Neural progenitor cell (in vitro differentiated cells): Measurements from ENCODE around the gene HHAT. TPM values are rescaled to one million over a fixed set of nuclear protein-coding genes. Genes with fewer than 3 reads are reported as not detected.

Experiments used
- DNase-seq: peaks from one replicate; pipeline ENCODE4 v3.0.0-alpha.2; 2016; ENCODE audit warnings: low spot score
- H2AFZ ChIP-seq: fragments of 200-600 bp; sonication (generic); replicated peaks from 2 replicates; pipeline ENCODE4 v1.6.1; 2016; ENCODE audit warnings: antibody characterized with exemption
- H3F3A ChIP-seq: fragments of 200-600 bp; sonication (generic); 2 replicates; pipeline ENCODE4 v1.6.1; 2016; ENCODE audit warnings: antibody characterized with exemption, low read depth
- H3K27ac ChIP-seq: fragments of 200-600 bp; sonication (generic); 2 replicates; pipeline ENCODE4 v1.5.1; 2016; ENCODE audit warnings: mild to moderate bottlenecking
- H3K27me3 ChIP-seq: fragments of 200-600 bp; sonication (generic); 2 replicates; pipeline ENCODE4 v1.6.1; 2016; ENCODE audit warnings: mild to moderate bottlenecking, moderate library complexity
- H3K36me3 ChIP-seq: fragments of 200-600 bp; sonication (generic); 2 replicates; pipeline ENCODE4 v1.5.1; 2016
- H3K4me1 ChIP-seq: fragments of 200-600 bp; sonication (generic); 2 replicates; pipeline ENCODE4 v1.6.1; 2016; ENCODE audit warnings: mixed run types
- H3K4me2 ChIP-seq: fragments of 200-600 bp; sonication (generic); 2 replicates; pipeline ENCODE4 v1.6.1; 2016
- H3K4me3 ChIP-seq: fragments of 200-600 bp; sonication (generic); 2 replicates; pipeline ENCODE4 v1.5.1; 2016
- H3K79me2 ChIP-seq: fragments of 200-600 bp; sonication (generic); 2 replicates; pipeline ENCODE4 v1.6.1; 2016; ENCODE audit warnings: low read depth
- H3K9ac ChIP-seq: fragments of 200-600 bp; sonication (generic); 2 replicates; pipeline ENCODE4 v1.6.1; 2016
- H3K9me3 ChIP-seq: fragments of 200-600 bp; sonication (generic); 2 replicates; pipeline ENCODE4 v1.5.1; 2016; ENCODE audit warnings: low read depth
- H4K20me1 ChIP-seq: fragments of 200-600 bp; sonication (generic); 2 replicates; pipeline ENCODE4 v1.6.1; 2016; ENCODE audit warnings: low read depth
- H3K27ac Mint-ChIP-seq: 3 replicates; pipeline ENCODE4 v1.8.0; 2021; ENCODE audit warnings: mixed read lengths
- H3K27me3 Mint-ChIP-seq: 2 replicates; pipeline ENCODE4 v1.8.0; 2022; ENCODE audit warnings: low read depth, mild to moderate bottlenecking, inconsistent platforms, moderate library complexity, mixed read lengths; ENCODE audit not compliant: insufficient read depth
- H3K36me3 Mint-ChIP-seq: 3 replicates; pipeline ENCODE4 v1.8.0; 2021; ENCODE audit warnings: mixed read lengths
- H3K4me1 Mint-ChIP-seq: 3 replicates; pipeline ENCODE4 v1.8.0; 2021; ENCODE audit warnings: mixed read lengths
- H3K4me3 Mint-ChIP-seq: 3 replicates; pipeline ENCODE4 v1.8.0; 2021; ENCODE audit warnings: mild to moderate bottlenecking, moderate library complexity, mixed read lengths
- H3K9me3 Mint-ChIP-seq: 3 replicates; pipeline ENCODE4 v1.8.0; 2020; ENCODE audit warnings: mixed read lengths
- CTCF ChIP-seq: fragments of 200-600 bp; sonication (generic); IDR thresholded peaks from 2 replicates; pipeline ENCODE4 v1.5.1; 2017; ENCODE audit warnings: antibody characterized with exemption, mild to moderate bottlenecking
- EZH2 ChIP-seq: fragments of 200-600 bp; sonication (generic); IDR thresholded peaks from 2 replicates; pipeline ENCODE4 v1.6.1; 2017; ENCODE audit warnings: antibody characterized with exemption, mild to moderate bottlenecking, moderate library complexity
- EZH2phosphoT487 ChIP-seq: fragments of 200-600 bp; sonication (generic); IDR thresholded peaks from 2 replicates; pipeline ENCODE4 v1.6.1; 2017; ENCODE audit warnings: antibody characterized with exemption
- total RNA-seq: library from RNA; depleted of rRNA; stranded (reverse); fragments of >200 nt; gene quantifications from 2 replicates; pipeline ENCODE4 v1.2.3, GENCODE V29; 2015; ENCODE audit warnings: low replicate concordance

HHAT gene
- total RNA-seq, 1 donor from 2014 or later: 10.3 TPM

DNA sequence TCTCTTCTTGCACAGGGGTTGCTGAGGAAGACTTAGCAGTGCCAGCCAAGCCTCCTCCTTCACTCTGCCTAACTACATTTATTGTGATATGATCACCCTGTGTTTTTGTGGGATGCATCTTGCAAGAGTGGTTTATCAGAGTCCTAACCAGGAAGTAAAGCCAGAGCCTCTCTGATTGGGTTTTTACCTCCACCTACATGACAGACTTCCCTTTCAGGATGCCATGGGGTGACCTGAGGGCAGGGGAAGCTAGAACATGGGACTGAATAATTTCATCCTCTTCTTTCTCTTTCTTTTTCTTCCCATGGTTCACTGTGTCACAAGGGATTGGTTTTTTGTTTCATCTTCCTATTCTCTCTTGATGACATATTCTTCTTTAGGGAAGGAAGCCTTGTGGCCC, 146.6 kb downstream of the HHAT start:
- H3K4me1 ChIP-seq: no peaks in the 10 kb centered on the region
- DNase-seq: no peak

DNA sequence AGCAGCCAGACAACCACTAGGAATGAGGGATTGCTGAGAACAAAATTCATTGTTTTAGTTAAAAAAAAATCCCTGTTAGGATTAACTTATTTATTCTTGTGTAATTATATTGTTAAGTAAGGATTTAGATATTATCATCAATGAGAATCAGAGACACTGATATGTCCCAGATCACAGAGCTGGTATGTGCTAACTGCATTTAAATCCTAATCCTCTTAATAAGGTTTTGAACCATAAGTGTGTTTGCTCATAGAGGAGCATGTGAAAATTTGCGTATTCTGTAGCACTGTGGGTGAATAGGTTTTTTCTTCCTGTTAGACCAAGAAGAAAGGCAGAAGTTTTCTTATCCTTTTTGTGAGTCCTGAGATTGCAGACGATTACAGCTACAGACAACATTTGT, 147.1 kb downstream of the HHAT start:
- H3K4me1 Mint-ChIP-seq: no peaks in the 10 kb centered on the region
- H3K36me3 ChIP-seq: no peaks in the 10 kb centered on the region
- no peaks in the 10 kb centered on the region for H3K27me3 ChIP-seq
- H3K4me3 ChIP-seq: no peak overlapping the region
- no peaks in the 10 kb centered on the region for H3K4me1 ChIP-seq
- no peaks in the 10 kb centered on the region for H3F3A ChIP-seq
- H3K9me3 Mint-ChIP-seq: no peaks in the 10 kb centered on the region
- H4K20me1 ChIP-seq: no peaks in the 10 kb centered on the region
- H3K4me2 ChIP-seq: no peak overlapping the region
- no peak overlapping the region for H3K27ac Mint-ChIP-seq
- H3K27me3 Mint-ChIP-seq: no peaks in the 10 kb centered on the region
- H3K27ac ChIP-seq: no peak overlapping the region
- H3K79me2 ChIP-seq: no peaks in the 10 kb centered on the region
- no peaks in the 10 kb centered on the region for H3K9me3 ChIP-seq
- no peak overlapping the region for H3K9ac ChIP-seq
- no peak overlapping the region for H3K4me3 Mint-ChIP-seq
- peaks cover 3% of the 10 kb centered on the region for H3K36me3 Mint-ChIP-seq
- no peak for TF ChIP-seq EZH2phosphoT487
- TF ChIP-seq EZH2: no peak
- TF ChIP-seq CTCF: no peak
- DNase-seq: no peak
- no peak overlapping the region for H2AFZ ChIP-seq

More for the DNA sequence above, 146.6 kb downstream of the HHAT start:
- Histone ChIP-seq H3F3A (no peaks in the 10 kb centered on the region), H3K36me3 (no peaks in the 10 kb centered on the region), H4K20me1 (no peaks in the 10 kb centered on the region), H3K27me3 (no peaks in the 10 kb centered on the region), H3K27ac (no peak overlapping the region), H3K79me2 (no peaks in the 10 kb centered on the region), H3K9ac (no peak overlapping the region), H3K9me3 (no peaks in the 10 kb centered on the region), H2AFZ (no peak overlapping the region), H3K4me3 (no peak overlapping the region), H3K4me2 (no peak overlapping the region)
- Mint-ChIP-seq H3K9me3 (no peaks in the 10 kb centered on the region), H3K4me3 (no peak overlapping the region), H3K4me1 (no peaks in the 10 kb centered on the region), H3K27ac (no peak overlapping the region), H3K36me3 (peaks cover 3% of the 10 kb centered on the region), H3K27me3 (no peaks in the 10 kb centered on the region)
- TF ChIP-seq EZH2 (no peak), EZH2phosphoT487 (no peak), CTCF (no peak)

DNA sequence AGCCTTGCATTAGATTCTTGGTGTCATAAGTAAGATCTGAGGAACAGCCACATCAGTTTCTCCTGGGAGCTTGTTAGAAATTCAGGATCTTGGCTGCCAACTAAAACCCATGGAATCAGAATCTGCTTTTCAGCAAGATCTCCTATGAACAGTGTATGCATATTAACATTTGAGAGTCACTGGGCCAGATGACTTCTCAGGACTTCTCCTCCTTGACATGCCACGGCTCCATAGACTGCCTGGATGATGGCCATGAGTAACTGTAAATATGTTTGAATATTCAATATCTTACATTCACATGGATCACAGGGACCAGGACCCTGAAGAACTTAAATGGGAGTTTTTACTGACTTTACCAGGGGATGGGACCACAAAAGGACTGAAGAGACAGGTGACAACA, 148.0 kb downstream of the HHAT start:
- DNase-seq: no peak

More for the DNA sequence above, 148.0 kb downstream of the HHAT start:
- Mint-ChIP-seq H3K36me3 (peaks cover 3% of the 10 kb centered on the region), H3K27ac (no peak overlapping the region), H3K4me3 (no peak overlapping the region), H3K4me1 (peaks cover 2% of the 10 kb centered on the region), H3K27me3 (no peaks in the 10 kb centered on the region), H3K9me3 (no peaks in the 10 kb centered on the region)
- Histone ChIP-seq H3K9me3 (no peaks in the 10 kb centered on the region), H3K4me1 (no peaks in the 10 kb centered on the region), H3F3A (no peaks in the 10 kb centered on the region), H4K20me1 (no peaks in the 10 kb centered on the region), H3K4me2 (no peak overlapping the region), H3K4me3 (no peak overlapping the region), H3K9ac (no peak overlapping the region), H3K36me3 (no peaks in the 10 kb centered on the region), H2AFZ (no peak overlapping the region), H3K27ac (no peak overlapping the region), H3K79me2 (no peaks in the 10 kb centered on the region), H3K27me3 (no peaks in the 10 kb centered on the region)
- no peak for TF ChIP-seq EZH2
- TF ChIP-seq EZH2phosphoT487: no peak
- no peak for TF ChIP-seq CTCF
